Measurements from ENCODE around the gene TCIRG1. TPM values are rescaled to one million over a fixed set of nuclear protein-coding genes. Genes with fewer than 3 reads are reported as not detected.
"Not testable (repeated sequence)": the region's sequence is repeated elsewhere in the genome, so short reads cannot be mapped to it uniquely, and the experiment has no call there.

Gene TCIRG1
- total RNA-seq: 100 to 1,000 TPM; 141 to 919 (median 287) TPM

DNA sequence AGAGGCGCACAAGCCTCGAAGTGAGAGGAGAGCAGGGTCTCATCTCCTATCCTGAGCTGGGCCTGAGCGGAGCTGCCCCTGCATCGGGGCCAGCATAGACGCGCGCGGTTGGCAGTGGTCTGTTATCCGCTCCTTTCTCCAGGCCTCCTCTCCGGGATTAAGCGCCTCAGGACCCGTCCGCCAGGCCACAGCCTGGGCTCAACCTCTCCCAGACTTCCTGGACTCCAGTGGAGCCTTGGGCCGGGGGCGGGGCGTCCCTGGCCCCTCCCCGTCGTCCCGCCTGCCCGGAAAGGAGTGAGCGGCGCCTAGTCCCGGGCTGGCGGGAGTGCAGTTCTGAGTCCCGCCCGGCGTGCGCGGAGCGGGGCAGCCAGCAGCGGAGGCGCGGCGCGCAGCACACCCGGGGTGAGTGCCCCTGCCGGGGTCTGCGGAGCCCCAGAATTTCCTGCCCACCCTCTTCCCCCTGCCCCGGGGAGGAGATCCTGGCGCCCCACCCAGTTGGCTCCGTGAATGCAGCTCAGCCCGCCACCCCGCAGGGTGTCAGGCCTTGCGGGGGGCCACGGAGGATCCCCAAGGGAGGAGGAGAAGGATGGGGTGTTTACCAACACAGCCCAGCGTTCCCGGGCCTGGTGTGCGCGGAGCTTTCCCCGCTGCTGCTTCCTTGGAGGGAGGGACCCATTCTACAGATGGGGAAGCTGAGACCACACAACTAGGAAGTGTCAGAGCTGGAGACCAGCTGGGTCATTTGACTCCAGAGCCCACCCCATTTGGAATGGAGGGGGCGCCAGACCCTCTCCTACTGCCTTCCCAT is at the start of gene TCIRG1:
TCIRG1 (plus strand) TSS at position 308 of the 808 bp plus-strand sequence. CDS start 2,247 bp downstream, outside the sequence.
- Histone ChIP-seq H3K4me3 (peak within 1 kb of the TSS; percentile 67 to 84 (median 78)), H3K9me3 (no peaks in the 10 kb centered on the region), H3K27me3 (no peaks in the 10 kb centered on the region), H3K4me1 (peaks cover 37 to 68% (median 50%) of the 10 kb centered on the region in 4 donors), H3K36me3 (peaks cover 5 to 37% (median 22%) of the 10 kb centered on the region in 4 donors), H3K27ac (peak within 1 kb of the TSS; percentile 86 to 98 (median 96))
- TF ChIP-seq EP300 (IDR thresholded peaks at IDR 0.05) (no peak), POLR2AphosphoS5 (IDR thresholded peaks at IDR 0.05) (peak; percentile 90 to 99), POLR2A (IDR thresholded peaks at IDR 0.05) (peak; percentile 53 to 99 (median 88))
- TF ChIP-seq, protein P1, sequence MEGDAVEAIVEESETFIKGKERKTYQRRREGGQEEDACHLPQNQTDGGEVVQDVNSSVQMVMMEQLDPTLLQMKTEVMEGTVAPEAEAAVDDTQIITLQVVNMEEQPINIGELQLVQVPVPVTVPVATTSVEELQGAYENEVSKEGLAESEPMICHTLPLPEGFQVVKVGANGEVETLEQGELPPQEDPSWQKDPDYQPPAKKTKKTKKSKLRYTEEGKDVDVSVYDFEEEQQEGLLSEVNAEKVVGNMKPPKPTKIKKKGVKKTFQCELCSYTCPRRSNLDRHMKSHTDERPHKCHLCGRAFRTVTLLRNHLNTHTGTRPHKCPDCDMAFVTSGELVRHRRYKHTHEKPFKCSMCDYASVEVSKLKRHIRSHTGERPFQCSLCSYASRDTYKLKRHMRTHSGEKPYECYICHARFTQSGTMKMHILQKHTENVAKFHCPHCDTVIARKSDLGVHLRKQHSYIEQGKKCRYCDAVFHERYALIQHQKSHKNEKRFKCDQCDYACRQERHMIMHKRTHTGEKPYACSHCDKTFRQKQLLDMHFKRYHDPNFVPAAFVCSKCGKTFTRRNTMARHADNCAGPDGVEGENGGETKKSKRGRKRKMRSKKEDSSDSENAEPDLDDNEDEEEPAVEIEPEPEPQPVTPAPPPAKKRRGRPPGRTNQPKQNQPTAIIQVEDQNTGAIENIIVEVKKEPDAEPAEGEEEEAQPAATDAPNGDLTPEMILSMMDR (IDR thresholded peaks at IDR 0.05): peak in 4 of 6 experiments; percentile 23 to 70 (median 48)
- WGBS, 2 donors: 7 to 21% methylated on average over 7 to 28 of the region's 51 CpGs
- DNase-seq (peak; percentile 95 to 97), ATAC-seq (ENCODE audit: low FRiP score in 2 of 2) (peak; percentile 80 to 92)

GRCh38 chr11:67990546-67991346 is 48.1 kb upstream of the TCIRG1 start:
- peaks cover 5 to 13% (median 7%) of the 10 kb centered on the region in 4 donors for H3K4me1 ChIP-seq
- not testable (repeated sequence) for H3K4me3 ChIP-seq; H3K36me3 ChIP-seq; H3K27me3 ChIP-seq; ATAC-seq (ENCODE audit: low FRiP score in 2 of 2); H3K27ac ChIP-seq; H3K9me3 ChIP-seq
- WGBS, 2 donors: 42% methylated on average over 37 of the region's 58 CpGs; no CpG with 5 or more reads in 1 of the 2 donors
- peak in 1 of 2 donors; percentile 87 for DNase-seq

DNA sequence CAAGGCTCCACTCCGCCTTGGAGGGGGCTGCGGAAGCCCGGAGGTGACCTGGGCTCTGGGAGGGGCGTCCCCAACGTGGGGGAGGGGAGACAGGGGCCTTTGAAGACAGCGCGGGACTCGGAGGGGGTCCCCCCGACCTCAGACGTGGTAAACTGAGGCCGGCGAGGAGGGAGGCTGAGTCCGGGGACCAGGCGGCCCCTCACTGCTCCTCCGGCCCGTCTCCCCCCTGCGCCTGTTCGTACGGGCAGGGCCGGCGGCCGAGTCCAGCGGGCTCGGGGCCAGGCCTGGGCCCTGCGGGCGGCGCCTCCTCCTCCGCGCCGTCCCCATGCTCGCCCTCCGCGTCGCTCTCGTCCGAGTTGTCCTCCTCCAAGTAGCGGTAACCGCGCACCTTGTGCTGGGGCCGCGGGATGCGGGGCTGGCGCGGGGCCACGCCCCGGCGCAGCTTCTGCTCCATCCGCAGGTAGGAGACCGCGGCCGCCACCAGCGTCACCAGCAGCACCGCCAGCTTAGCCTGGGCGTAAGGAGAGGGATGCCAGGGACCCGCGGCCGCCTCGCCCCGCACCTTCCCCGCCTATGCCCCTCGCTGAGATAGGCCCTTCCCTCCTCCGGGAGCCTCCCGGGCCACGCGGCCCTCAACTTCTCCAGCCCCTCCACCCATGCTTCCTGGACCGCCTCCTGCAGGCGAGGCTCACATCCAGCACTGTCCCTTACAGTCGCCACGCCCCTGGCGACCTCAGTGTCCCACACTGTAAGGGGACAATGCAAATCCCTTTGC is 47.3 kb upstream of the TCIRG1 start:
- H3K4me3 ChIP-seq: not testable (repeated sequence)

DNA sequence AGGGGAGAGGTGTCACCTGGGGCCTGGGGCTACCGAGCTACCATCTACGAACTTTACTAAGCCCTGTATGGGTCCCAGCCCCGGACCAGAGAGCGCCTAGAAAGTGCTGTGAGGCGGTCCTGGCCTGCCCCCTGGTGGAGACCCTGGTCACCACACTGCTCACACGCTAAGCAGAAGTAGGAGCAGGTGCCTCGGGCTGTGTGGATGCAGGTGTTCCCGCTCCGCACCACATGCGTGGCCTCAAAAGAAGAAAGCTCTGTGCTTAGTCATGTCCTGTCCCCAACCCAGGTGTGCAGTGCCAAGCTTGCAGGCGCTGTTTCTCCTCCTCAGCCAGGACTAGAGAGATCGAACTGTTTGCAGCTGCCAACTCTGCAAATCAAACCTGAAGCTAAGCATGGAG is 45.0 kb upstream of the TCIRG1 start:
- not testable (repeated sequence) for H3K9me3 ChIP-seq; H3K4me3 ChIP-seq; H3K27ac ChIP-seq; ATAC-seq (ENCODE audit: low FRiP score in 2 of 2); H3K27me3 ChIP-seq; DNase-seq
- TF ChIP-seq, protein P1 (IDR thresholded peaks at IDR 0.05): peak; percentile 37 to 85 (median 61)
- Histone ChIP-seq H3K36me3 (peaks cover 0 to 11% (median 0%) of the 10 kb centered on the region in 4 donors), H3K4me1 (peaks cover 5 to 27% (median 7%) of the 10 kb centered on the region in 4 donors)
- 36 to 59% methylated on average over 2 to 12 of the region's 12 CpGs for WGBS, 2 donors

More for the DNA sequence above, 47.3 kb upstream of the TCIRG1 start:
- not testable (repeated sequence) for H3K9me3 ChIP-seq; H3K27me3 ChIP-seq; H3K27ac ChIP-seq; ATAC-seq (ENCODE audit: low FRiP score in 2 of 2)
- peaks cover 5 to 17% (median 7%) of the 10 kb centered on the region in 4 donors for H3K4me1 ChIP-seq
- peak in 1 of 2 donors; percentile 84 for DNase-seq
- H3K36me3 ChIP-seq: peaks cover 0 to 11% (median 0%) of the 10 kb centered on the region in 4 donors
- 48 to 50% methylated on average over 13 to 52 of the region's 70 CpGs for WGBS, 2 donors

- not testable (repeated sequence) for H3K9me3 ChIP-seq; H3K27me3 ChIP-seq; H3K4me3 ChIP-seq; DNase-seq; H3K27ac ChIP-seq; ATAC-seq (ENCODE audit: low FRiP score in 2 of 2)
- Histone ChIP-seq H3K4me1 (peaks cover 5 to 27% (median 7%) of the 10 kb centered on the region in 4 donors), H3K36me3 (peaks cover 0 to 12% (median 1%) of the 10 kb centered on the region in 4 donors)
- 96 to 100% methylated on average over 2 to 5 of the region's 5 CpGs for WGBS, 2 donors
Measured at GRCh38 chr11:67994387-67994786, 44.4 kb upstream of the TCIRG1 start.

GRCh38 chr11:67995129-67995528 is 43.7 kb upstream of the TCIRG1 start:
- not testable (repeated sequence) for H3K27ac ChIP-seq; ATAC-seq (ENCODE audit: low FRiP score in 2 of 2); DNase-seq; H3K9me3 ChIP-seq; H3K27me3 ChIP-seq; H3K4me3 ChIP-seq
- peaks cover 5 to 27% (median 7%) of the 10 kb centered on the region in 4 donors for H3K4me1 ChIP-seq
- 93% methylated on average over 2 to 3 of the region's 3 CpGs for WGBS, 2 donors
- peaks cover 0 to 14% (median 1%) of the 10 kb centered on the region in 4 donors for H3K36me3 ChIP-seq

- not testable (repeated sequence) for H3K4me3 ChIP-seq; ATAC-seq (ENCODE audit: low FRiP score in 2 of 2); H3K27me3 ChIP-seq; H3K27ac ChIP-seq; H3K9me3 ChIP-seq; DNase-seq
- Histone ChIP-seq H3K36me3 (peaks cover 0 to 14% (median 1%) of the 10 kb centered on the region in 4 donors), H3K4me1 (peaks cover 5 to 27% (median 7%) of the 10 kb centered on the region in 4 donors)
- WGBS, 2 donors: 81 to 87% methylated on average over 3 of the region's 14 CpGs
Measured at GRCh38 chr11:67995579-67995978, 43.2 kb upstream of the TCIRG1 start.

All from upper lobe of left lung (tissue), 6 donors.